ENCODE measurements around the gene HS3ST6.

HS3ST6 gene

DNA sequence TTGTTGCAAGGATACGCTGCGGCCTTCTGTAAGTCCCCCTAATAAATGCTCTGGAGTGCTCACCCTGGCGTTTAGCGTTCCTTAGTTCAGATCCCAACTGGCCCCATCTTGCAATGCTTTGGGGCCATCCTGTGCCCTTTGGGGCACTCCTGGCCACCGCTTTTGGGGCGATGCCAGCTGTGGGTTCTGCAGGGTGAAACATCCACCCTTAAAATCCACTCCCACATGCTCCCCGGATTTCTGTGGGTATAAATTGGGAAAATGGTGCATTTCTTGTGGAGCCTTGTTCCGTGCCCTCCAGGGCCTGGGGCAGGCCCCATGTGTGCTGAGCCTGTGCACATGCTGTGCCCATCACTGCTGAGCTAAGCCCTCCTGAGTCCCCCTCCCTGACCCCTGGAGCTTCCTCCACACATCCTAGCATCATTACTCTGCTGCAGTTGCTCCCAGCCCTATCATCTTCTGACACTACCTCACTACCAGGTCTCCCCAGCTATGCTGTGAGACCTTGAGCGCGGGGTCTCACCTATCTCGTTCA is 18.8 kb upstream of the HS3ST6 start:
- TF ChIP-seq POLR2AphosphoS5 (IDR thresholded peaks at IDR 0.05; ENCODE audit: low read depth, low read length) (no peak), TAF1 (IDR thresholded peaks at IDR 0.05; ENCODE audit: borderline replicate concordance, insufficient read depth, low read length) (no peak), SIN3A (IDR thresholded peaks at IDR 0.05; ENCODE audit: borderline replicate concordance, insufficient read depth, low read length) (no peak), REST (IDR thresholded peaks at IDR 0.05; ENCODE audit: insufficient read depth in 1 of 2, low read depth in 2 of 2, low read length in 2 of 2) (no peak), FOXP2 (optimal IDR thresholded peaks at IDR 0.05; ENCODE audit: borderline replicate concordance, extremely low read depth, extremely low read length, insufficient read depth) (no peak)

- no peak for TF ChIP-seq TAF1 (IDR thresholded peaks at IDR 0.05; ENCODE audit: borderline replicate concordance, insufficient read depth, low read length)
- no peak for TF ChIP-seq FOXP2 (optimal IDR thresholded peaks at IDR 0.05; ENCODE audit: borderline replicate concordance, extremely low read depth, extremely low read length, insufficient read depth)
- no peak for TF ChIP-seq SIN3A (IDR thresholded peaks at IDR 0.05; ENCODE audit: borderline replicate concordance, insufficient read depth, low read length)
- no peak for TF ChIP-seq POLR2AphosphoS5 (IDR thresholded peaks at IDR 0.05; ENCODE audit: low read depth, low read length)
- no peak for TF ChIP-seq REST (IDR thresholded peaks at IDR 0.05; ENCODE audit: insufficient read depth in 1 of 2, low read depth in 2 of 2, low read length in 2 of 2)
Measured at GRCh38 chr16:1933097-1933661, 15.0 kb upstream of the HS3ST6 start.

GRCh38 chr16:1932050-1933028 is 14.1 kb upstream of the HS3ST6 start:
- TF ChIP-seq SIN3A (IDR thresholded peaks at IDR 0.05; ENCODE audit: borderline replicate concordance, insufficient read depth, low read length) (no peak), REST (IDR thresholded peaks at IDR 0.05; ENCODE audit: insufficient read depth in 1 of 2, low read depth in 2 of 2, low read length in 2 of 2) (no peak), POLR2AphosphoS5 (IDR thresholded peaks at IDR 0.05; ENCODE audit: low read depth, low read length) (no peak), TAF1 (IDR thresholded peaks at IDR 0.05; ENCODE audit: borderline replicate concordance, insufficient read depth, low read length) (no peak), FOXP2 (optimal IDR thresholded peaks at IDR 0.05; ENCODE audit: borderline replicate concordance, extremely low read depth, extremely low read length, insufficient read depth) (no peak)

DNA sequence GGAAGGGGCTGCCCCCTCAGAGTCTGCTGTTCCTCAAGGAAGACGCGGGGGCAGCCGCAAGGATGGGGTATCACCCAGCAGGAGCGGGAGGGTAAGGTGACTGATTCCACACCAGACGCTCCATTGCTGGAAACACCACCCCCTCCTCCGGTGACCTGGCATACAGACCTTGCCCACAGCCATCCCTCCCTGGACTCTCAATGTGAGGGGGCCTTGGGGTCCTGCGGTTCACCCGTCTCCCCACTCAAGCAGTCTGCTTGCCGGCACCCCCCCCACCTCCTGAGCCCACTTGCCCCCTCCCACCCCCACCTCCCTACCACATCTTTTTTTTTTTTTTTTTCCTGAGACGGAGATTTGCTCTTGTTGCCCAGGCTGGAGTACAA is 12.1 kb upstream of the HS3ST6 start:
- TF ChIP-seq FOXP2 (optimal IDR thresholded peaks at IDR 0.05; ENCODE audit: borderline replicate concordance, extremely low read depth, extremely low read length, insufficient read depth) (no peak), REST (IDR thresholded peaks at IDR 0.05; ENCODE audit: insufficient read depth in 1 of 2, low read depth in 2 of 2, low read length in 2 of 2) (no peak), POLR2AphosphoS5 (IDR thresholded peaks at IDR 0.05; ENCODE audit: low read depth, low read length) (no peak), SIN3A (IDR thresholded peaks at IDR 0.05; ENCODE audit: borderline replicate concordance, insufficient read depth, low read length) (no peak), TAF1 (IDR thresholded peaks at IDR 0.05; ENCODE audit: borderline replicate concordance, insufficient read depth, low read length) (no peak)
